Measurements from ENCODE around the gene MYRIP.

DNA sequence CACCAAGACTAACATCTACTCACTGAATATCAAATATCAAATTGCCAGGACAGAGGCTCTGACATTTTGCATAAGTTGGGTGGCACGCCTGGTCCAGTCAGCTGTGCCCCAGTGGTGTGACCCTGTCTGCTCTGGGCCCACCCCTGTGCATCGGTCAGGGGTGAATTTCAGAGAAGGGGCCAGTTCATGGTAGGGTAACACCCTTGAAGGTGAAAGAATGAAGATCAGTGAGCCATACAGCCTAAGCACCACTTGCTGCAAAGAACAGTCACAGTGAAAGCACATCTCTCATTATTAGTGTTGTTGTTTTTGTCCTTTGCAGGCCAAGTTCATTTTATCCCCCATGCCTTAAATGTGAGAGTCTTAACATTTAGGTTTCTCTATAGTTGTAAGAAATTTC is 86.8 kb downstream of the MYRIP start:
- TF ChIP-seq ZFP30 (CRISPR knock-in tag; IDR thresholded peaks at IDR 0.05) (no peak), TCF4 (CRISPR knock-in tag; IDR thresholded peaks at IDR 0.05; ENCODE audit: borderline replicate concordance) (no peak), CSDC2 (CRISPR knock-in tag; IDR thresholded peaks at IDR 0.05) (no peak)
- TF ChIP-seq, protein P1, sequence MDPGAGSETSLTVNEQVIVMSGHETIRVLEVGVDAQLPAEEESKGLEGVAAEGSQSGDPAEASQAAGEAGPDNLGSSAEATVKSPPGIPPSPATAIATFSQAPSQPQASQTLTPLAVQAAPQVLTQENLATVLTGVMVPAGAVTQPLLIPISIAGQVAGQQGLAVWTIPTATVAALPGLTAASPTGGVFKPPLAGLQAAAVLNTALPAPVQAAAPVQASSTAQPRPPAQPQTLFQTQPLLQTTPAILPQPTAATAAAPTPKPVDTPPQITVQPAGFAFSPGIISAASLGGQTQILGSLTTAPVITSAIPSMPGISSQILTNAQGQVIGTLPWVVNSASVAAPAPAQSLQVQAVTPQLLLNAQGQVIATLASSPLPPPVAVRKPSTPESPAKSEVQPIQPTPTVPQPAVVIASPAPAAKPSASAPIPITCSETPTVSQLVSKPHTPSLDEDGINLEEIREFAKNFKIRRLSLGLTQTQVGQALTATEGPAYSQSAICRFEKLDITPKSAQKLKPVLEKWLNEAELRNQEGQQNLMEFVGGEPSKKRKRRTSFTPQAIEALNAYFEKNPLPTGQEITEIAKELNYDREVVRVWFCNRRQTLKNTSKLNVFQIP (CRISPR knock-in tag; IDR thresholded peaks at IDR 0.05; ENCODE audit: borderline replicate concordance, low read depth) = no peak
